BLaER1 (cell line): ENCODE results near the gene GDF15.
A peak's percentile ranks its signal among the peaks of the same experiment; 100 is the strongest.
"Not testable (repeated sequence)": the region's sequence is repeated elsewhere in the genome, so short reads cannot be mapped to it uniquely, and the experiment has no call there.

Experiments
- H3K27ac ChIP-seq: shearing (Covaris generic); formaldehyde crosslinking; 2 replicates; pipeline ENCODE4 v1.8.1; 2022
- H3K27me3 ChIP-seq: shearing (Covaris generic); formaldehyde crosslinking; 2 replicates; pipeline ENCODE4 v1.8.1; 2022
- H3K36me3 ChIP-seq: shearing (Covaris generic); formaldehyde crosslinking; 2 replicates; pipeline ENCODE4 v1.8.1; 2022
- H3K4me1 ChIP-seq: shearing (Covaris generic); formaldehyde crosslinking; 2 replicates; pipeline ENCODE4 v1.8.1; 2022
- H3K4me2 ChIP-seq: shearing (Covaris generic); formaldehyde crosslinking; 2 replicates; pipeline ENCODE4 v1.8.1; 2022
- H3K4me3 ChIP-seq: shearing (Covaris generic); formaldehyde crosslinking; 2 replicates; pipeline ENCODE4 v1.8.1; 2022
- H3K9ac ChIP-seq: shearing (Covaris generic); formaldehyde crosslinking; 2 replicates; pipeline ENCODE4 v1.8.1; 2022
- H3K9me3 ChIP-seq: shearing (Covaris generic); formaldehyde crosslinking; 2 replicates; pipeline ENCODE4 v1.8.1; 2022
- H4K20me1 ChIP-seq: shearing (Covaris generic); formaldehyde crosslinking; 2 replicates; pipeline ENCODE4 v1.8.1; 2022
- Cebpa-rat ChIP-seq: shearing (Covaris generic); IDR thresholded peaks from 2 replicates; pipeline ENCODE4 v1.8.1; 2022

Gene GDF15

DNA sequence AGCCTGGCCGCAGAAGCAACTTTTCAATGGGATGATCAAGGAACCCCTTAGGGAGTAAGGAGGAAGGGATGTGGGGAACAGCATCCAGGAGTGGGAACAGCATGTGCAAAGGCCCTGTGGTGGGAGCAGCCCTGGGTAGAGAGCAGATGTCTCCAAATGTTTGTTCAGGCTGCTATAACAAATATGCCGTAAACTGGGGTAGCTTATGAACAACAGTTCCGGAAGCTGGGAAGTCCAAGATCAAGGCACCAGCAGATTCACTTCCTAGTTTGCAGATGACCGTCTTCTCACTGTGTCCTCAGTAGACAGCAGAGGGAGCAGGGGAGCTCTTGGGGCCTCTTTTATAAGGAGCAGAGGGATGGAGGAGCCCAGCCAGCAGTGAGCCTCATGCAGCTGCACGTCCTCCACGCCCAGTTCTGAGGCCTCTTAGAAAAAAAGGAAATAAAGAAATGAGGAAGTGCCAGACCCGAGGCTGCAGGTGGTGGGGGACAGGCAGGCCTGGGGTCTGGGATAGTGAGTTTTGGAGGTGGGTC lies 15.7 kb downstream of the GDF15 start:
- TF ChIP-seq Cebpa-rat = no peak
- H3K27ac ChIP-seq = peak overlapping the region; percentile 80
- H3K4me2 ChIP-seq = peak overlapping the region; percentile 71

DNA sequence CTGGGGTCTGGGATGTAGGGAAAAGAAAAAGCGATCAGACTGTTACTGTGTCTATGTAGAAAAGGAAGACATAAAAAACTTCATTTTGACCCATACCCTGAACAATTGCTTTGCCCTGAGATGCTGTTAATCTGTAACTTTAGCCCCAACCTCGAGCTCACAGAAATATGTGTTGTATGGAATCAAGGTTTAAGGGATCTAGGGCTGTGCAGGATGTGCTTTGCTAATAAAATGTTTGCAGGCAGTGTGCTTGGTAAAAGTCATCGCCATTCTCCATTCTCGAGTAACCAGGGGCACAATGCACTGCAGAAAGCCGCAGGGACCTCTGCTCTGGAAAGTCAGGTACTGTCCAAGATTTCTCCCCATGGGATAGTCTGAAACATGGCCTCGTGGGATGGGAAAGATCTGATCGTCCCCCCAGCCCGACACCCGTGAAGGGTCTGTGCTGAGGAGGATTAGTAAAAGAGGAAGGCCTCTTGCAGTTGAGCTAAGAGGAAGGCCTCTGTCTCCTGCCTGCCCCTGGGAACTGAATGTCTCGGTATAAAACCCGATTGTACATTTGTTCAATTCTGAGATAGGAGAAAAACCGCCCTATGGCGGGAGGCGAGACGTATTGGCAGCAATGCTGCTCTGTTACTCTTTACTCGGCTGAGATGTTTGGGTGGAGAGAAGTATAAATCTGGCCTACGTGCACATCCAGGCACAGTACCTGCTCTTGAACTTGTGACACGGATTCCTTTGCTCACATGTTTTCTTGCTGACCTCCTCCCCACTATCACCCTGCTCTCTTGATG lies 16.7 kb downstream of the GDF15 start:
- H3K27me3 ChIP-seq, H3K4me3 ChIP-seq, H3K36me3 ChIP-seq, H4K20me1 ChIP-seq, H3K9me3 ChIP-seq: not testable (repeated sequence)
- peaks cover 40% of the 10 kb centered on the region for H3K4me1 ChIP-seq
- H3K4me2 ChIP-seq = peak overlapping the region; percentile 71
- peak overlapping the region; percentile 61 for H3K9ac ChIP-seq
- peak overlapping the region; percentile 80 for H3K27ac ChIP-seq

More for the DNA sequence above, 15.7 kb downstream of the GDF15 start:
- Histone ChIP-seq H3K4me3 (no peak overlapping the region), H3K36me3 (no peaks in the 10 kb centered on the region), H3K27me3 (peaks cover 10% of the 10 kb centered on the region; the same call in 1 of the 2 replicates), H3K9ac (peak overlapping the region; percentile 61), H3K9me3 (no peaks in the 10 kb centered on the region), H4K20me1 (no peaks in the 10 kb centered on the region), H3K4me1 (peaks cover 41% of the 10 kb centered on the region)

DNA sequence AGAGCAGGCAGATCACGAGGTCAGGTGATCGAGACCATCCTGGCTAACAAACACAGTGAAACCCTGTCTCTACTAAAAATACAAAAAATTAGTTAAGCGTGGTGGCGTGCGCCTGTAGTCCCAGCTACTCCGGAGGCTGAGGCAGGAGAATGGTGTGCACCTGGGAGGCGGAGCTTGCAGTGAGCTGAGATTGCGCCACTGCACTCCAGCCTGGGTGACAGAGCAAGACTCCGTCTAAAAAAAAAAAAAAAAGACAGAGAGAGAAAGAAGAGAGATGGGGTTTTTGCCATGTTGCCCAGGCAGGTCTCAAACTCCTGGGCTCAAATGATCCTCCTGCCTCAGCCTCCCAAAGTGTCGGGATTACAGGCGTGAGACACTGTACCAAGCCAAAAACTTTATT lies 19.8 kb downstream of the GDF15 start:
- not testable (repeated sequence) for H3K4me3 ChIP-seq, H3K27ac ChIP-seq, H3K27me3 ChIP-seq, H3K9ac ChIP-seq, H3K4me2 ChIP-seq, H3K9me3 ChIP-seq, H3K36me3 ChIP-seq, H4K20me1 ChIP-seq
- peaks cover 65% of the 10 kb centered on the region for H3K4me1 ChIP-seq

DNA sequence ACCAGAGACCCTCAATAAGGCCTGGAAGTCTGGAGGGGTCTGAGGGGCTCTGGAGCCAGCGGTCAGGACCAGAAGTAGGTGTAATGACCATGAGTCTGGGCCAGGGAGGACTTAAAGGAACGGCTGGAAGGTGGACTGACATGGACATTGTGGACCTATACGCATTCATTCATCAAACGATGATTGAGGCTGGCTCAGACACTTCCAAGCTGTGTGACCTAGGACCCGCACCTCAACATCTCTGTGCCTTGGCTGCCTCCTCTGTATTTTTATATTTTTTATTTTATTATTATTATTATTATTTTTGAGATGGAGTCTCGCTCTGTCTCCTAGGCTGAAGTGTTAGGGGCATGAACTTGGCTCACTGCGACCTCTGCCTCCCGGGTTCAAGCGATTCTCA lies 20.8 kb downstream of the GDF15 start:
- Histone ChIP-seq H4K20me1 (peaks cover 8% of the 10 kb centered on the region; the same call in 1 of the 2 replicates), H3K27me3 (peaks cover 6% of the 10 kb centered on the region), H3K4me1 (peaks cover 57% of the 10 kb centered on the region), H3K9me3 (no peaks in the 10 kb centered on the region), H3K36me3 (no peaks in the 10 kb centered on the region), H3K9ac (no peak overlapping the region), H3K4me3 (no peak overlapping the region), H3K4me2 (no peak overlapping the region), H3K27ac (no peak overlapping the region)
- no peak for TF ChIP-seq Cebpa-rat

DNA sequence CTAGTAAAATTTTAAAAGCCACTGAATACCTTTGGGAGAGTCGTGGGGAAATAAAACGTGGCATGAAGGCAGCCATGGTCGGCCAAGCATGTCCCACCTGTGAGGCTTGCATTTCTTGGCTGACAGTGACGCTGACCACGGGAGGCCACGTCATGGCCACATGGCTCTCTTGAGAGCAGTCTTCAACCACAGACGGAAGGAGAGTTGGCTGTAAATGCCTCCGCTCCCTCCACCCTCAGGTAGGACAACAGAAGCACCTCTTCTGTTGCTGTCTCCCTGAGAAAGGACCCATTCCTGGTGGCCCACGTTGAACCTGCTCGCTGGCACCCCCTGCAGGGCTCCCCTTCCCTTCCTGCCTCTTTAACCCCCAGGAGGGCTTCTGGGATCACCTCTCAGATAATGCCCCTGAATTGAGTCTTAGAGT lies 22.1 kb downstream of the GDF15 start:
- H3K4me2 ChIP-seq = peak overlapping the region; percentile 82
- H3K4me1 ChIP-seq = peaks cover 44% of the 10 kb centered on the region
- peaks cover 8% of the 10 kb centered on the region; the same call in 1 of the 2 replicates for H4K20me1 ChIP-seq
- no peak overlapping the region for H3K4me3 ChIP-seq
- peaks cover 6% of the 10 kb centered on the region for H3K27me3 ChIP-seq
- no peaks in the 10 kb centered on the region for H3K36me3 ChIP-seq
- no peaks in the 10 kb centered on the region for H3K9me3 ChIP-seq
- no peak; the same call in 1 of the 2 replicates for TF ChIP-seq Cebpa-rat
- H3K27ac ChIP-seq = no peak overlapping the region
- H3K9ac ChIP-seq = no peak overlapping the region

DNA sequence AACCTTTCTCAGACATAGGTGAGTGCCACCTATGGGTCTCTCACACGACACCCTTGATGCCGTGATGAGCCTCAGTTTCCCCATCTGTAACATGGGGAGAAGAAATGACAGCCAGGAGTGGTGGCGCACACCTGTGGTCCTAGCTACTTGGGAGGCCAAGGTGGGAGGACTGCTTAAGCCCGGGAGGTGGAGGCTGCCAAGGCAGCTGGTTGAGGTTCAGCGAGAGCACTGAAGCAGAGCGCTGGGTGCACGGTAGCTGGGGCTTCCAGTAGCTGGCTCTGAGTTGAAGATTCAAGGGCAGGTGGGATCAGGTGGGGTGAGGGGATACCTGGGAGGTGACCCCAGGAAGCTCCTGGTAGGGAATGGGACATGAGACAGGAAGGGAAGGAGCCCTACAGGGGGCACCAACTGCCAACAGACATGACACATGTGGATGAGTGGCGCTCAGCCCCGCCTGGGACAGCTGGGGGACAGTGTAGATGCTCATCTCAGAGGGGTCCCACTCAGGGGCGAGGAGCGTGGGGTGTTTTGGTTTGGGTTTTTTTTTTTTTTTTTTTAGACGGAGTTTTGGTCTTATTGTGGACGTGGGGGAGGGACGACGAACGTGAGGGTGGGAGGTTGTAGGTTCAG lies 26.8 kb downstream of the GDF15 start:
- H3K9ac ChIP-seq = no peak overlapping the region
- H3K9me3 ChIP-seq = no peaks in the 10 kb centered on the region
- H3K4me3 ChIP-seq = no peak overlapping the region
- TF ChIP-seq Cebpa-rat = no peak
- H3K4me1 ChIP-seq = peaks cover 65% of the 10 kb centered on the region
- H3K36me3 ChIP-seq = no peaks in the 10 kb centered on the region
- peaks cover 6% of the 10 kb centered on the region for H3K27me3 ChIP-seq
- H4K20me1 ChIP-seq = peaks cover 8% of the 10 kb centered on the region; the same call in 1 of the 2 replicates
- no peak overlapping the region for H3K4me2 ChIP-seq
- H3K27ac ChIP-seq = no peak overlapping the region

DNA sequence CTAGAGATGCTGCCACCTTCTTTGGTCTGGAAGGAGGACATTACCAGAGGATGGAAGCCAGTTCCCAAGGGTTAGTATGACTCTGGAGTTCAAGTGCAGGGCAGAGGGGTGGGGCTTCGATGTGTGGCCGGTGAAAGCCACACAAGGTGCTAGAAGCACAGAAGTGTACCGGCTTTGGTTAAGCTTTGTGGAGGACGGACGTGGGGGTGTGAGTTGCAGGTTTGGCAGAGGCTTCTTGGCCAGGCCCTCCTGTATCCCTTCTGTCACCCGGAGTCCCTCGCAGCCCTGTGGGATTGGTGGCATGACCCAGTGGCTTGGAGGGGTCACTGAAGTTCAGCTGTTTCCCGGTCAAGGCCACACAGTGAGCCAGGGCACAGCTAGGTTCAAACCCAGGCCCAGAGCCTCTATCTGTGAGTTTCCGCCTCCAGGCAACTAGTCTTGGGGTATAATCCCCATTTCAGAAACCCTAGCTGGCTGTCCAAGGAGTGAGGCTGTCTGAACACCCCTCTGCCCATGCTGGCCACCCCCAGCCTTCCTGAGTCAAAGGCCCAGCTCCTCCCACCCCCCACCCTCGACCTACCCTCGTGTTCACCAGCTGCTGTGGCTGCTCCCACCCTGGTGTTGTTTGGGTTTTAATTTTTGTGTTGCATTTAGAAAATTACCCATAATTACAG lies 28.7 kb downstream of the GDF15 start:
- Histone ChIP-seq H3K9me3 (no peaks in the 10 kb centered on the region), H3K27me3 (no peaks in the 10 kb centered on the region), H3K27ac (peak overlapping the region; percentile 94), H4K20me1 (no peaks in the 10 kb centered on the region), H3K9ac (peak overlapping the region; percentile 73), H3K36me3 (no peaks in the 10 kb centered on the region), H3K4me3 (peak overlapping the region; percentile 60), H3K4me2 (peak overlapping the region; percentile 98), H3K4me1 (peaks cover 60% of the 10 kb centered on the region)
- TF ChIP-seq Cebpa-rat = no peak

DNA sequence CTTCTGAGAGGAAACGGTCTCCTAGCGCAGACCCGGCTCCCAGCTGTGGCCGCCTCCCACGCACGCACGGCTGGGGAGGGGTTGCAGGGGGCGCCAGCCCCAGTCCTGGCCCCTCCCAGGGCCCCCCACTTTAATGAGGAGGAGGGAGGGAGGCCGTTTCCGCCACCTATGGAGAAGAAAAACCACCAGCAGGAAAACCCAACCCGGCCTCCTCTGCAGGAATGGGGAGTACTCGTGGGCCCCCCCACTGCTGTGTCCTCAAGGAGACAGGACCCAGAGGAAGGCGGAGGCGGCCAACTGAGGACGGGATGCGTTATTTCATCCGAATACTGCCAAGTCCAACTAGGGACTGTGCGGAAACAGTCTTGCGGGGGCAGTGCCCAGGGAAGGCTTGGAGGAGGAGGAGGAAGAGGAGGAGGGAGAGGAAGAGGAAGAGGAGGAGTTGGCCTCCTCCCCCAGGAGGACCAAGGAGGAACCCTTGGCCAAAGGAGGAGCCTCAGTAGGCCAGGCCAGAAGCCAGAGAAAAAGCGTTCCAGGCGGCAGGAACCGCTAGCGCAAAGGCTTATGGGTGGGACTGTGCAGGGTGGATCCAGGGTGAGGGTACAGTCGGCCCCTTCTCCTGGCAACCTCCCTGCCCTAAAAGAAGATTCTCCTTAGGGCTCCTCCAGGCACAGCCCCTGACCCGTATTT lies 29.4 kb downstream of the GDF15 start:
- Histone ChIP-seq H3K27ac (peak overlapping the region; percentile 94), H3K4me3 (peak overlapping the region; percentile 60), H3K4me2 (peak overlapping the region; percentile 98)

DNA sequence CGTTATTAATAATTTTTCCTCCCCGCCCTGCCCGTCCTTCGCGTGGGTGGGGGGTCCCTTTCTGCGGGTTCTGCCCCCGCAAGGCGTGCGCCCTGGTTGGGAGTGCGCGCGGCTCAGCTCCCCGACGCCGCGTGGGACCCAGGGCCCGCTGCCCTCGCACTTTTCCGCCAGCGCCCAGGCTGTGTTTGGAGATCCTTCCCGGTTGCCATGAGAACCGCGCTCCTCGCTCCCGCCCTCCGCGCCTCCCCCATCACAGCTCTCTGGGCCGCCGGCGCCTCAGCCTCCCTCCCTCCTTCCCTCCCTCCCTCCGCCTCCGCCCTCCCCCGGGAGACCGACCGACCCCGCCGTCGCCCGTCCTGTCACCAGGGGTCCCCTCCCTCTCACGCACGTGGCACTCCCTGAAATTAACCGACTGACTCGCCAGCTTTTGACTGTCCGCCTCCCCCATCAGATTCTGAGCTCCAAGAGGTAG lies 30.9 kb downstream of the GDF15 start:
- H3K4me1 ChIP-seq = peaks cover 69% of the 10 kb centered on the region
- H3K9ac ChIP-seq = peak overlapping the region; percentile 76
- no peaks in the 10 kb centered on the region for H3K9me3 ChIP-seq
- peaks cover 15% of the 10 kb centered on the region for H4K20me1 ChIP-seq
- peak overlapping the region; percentile 94 for H3K27ac ChIP-seq
- H3K4me3 ChIP-seq = peak overlapping the region; percentile 63
- H3K36me3 ChIP-seq = no peaks in the 10 kb centered on the region
- no peaks in the 10 kb centered on the region for H3K27me3 ChIP-seq
- TF ChIP-seq Cebpa-rat = no peak
- peak overlapping the region; percentile 98 for H3K4me2 ChIP-seq

More for the DNA sequence above, 29.4 kb downstream of the GDF15 start:
- Histone ChIP-seq H3K9me3 (no peaks in the 10 kb centered on the region), H4K20me1 (peaks cover under 1% of the 10 kb centered on the region; the same call in 1 of the 2 replicates), H3K9ac (peak overlapping the region; percentile 73), H3K4me1 (peaks cover 56% of the 10 kb centered on the region), H3K27me3 (no peaks in the 10 kb centered on the region), H3K36me3 (no peaks in the 10 kb centered on the region)
- no peak for TF ChIP-seq Cebpa-rat
